H9 (cell line): Measurements from ENCODE around the gene WNT8A. TPM values are rescaled to one million over a fixed set of nuclear protein-coding genes. Genes with fewer than 3 reads are reported as not detected.
A peak's percentile ranks its signal among the peaks of the same experiment; 100 is the strongest.
"Not testable (repeated sequence)": the region's sequence is repeated elsewhere in the genome, so short reads cannot be mapped to it uniquely, and the experiment has no call there.

Experiments
- DNase-seq: peaks from one replicate; pipeline ENCODE4 v3.0.0-alpha.2; 2017
- H2AFZ ChIP-seq: one replicate; pipeline ENCODE4 v1.6.1; 2013; ENCODE audit warnings: mild to moderate bottlenecking, low read length, control low read depth, moderate library complexity
- H2AK5ac ChIP-seq: 2 replicates; pipeline ENCODE4 v1.6.1; 2013; ENCODE audit warnings: low read length, control low read depth, mixed read lengths; ENCODE audit not compliant: insufficient read length
- H2BK120ac ChIP-seq: one replicate; pipeline ENCODE4 v1.6.1; 2013; ENCODE audit warnings: low read depth, mild to moderate bottlenecking, low read length, control low read depth, inconsistent platforms; ENCODE audit not compliant: poor library complexity, severe bottlenecking
- H2BK12ac ChIP-seq: 2 replicates; pipeline ENCODE4 v1.6.1; 2013; ENCODE audit warnings: low read length, control low read depth, mixed read lengths, low read depth; ENCODE audit not compliant: insufficient read length
- H2BK15ac ChIP-seq: 2 replicates; pipeline ENCODE4 v1.6.1; 2013; ENCODE audit warnings: low read depth, low read length, control low read depth
- H2BK20ac ChIP-seq: one replicate; pipeline ENCODE4 v1.6.1; 2013; ENCODE audit warnings: low read depth, mild to moderate bottlenecking, low read length, control low read depth, inconsistent platforms; ENCODE audit not compliant: poor library complexity, severe bottlenecking
- H2BK5ac ChIP-seq: 2 replicates; pipeline ENCODE4 v1.6.1; 2013; ENCODE audit warnings: low read length, control low read depth, mixed read lengths; ENCODE audit not compliant: insufficient read length
- H3K14ac ChIP-seq: 2 replicates; pipeline ENCODE4 v1.6.1; 2013; ENCODE audit warnings: low read length, control low read depth; ENCODE audit not compliant: insufficient read depth
- H3K18ac ChIP-seq: 2 replicates; pipeline ENCODE4 v1.6.1; 2013; ENCODE audit warnings: low read depth, mild to moderate bottlenecking, mixed read lengths, low read length, control low read depth; ENCODE audit not compliant: insufficient read length
- H3K23ac ChIP-seq: 2 replicates; pipeline ENCODE4 v1.6.1; 2013; ENCODE audit warnings: low read length, control low read depth, mixed read lengths, low read depth; ENCODE audit not compliant: insufficient read length
- H3K23me2 ChIP-seq: 2 replicates; pipeline ENCODE4 v1.6.1; 2013; ENCODE audit warnings: low read depth, mild to moderate bottlenecking, mixed read lengths, low read length, control low read depth; ENCODE audit not compliant: insufficient read length, poor library complexity, severe bottlenecking
- H3K27ac ChIP-seq: 2 replicates; pipeline ENCODE4 v1.5.1; 2013; ENCODE audit warnings: low read length, control low read depth, mixed read lengths, low read depth; ENCODE audit not compliant: insufficient read length
- H3K27me3 ChIP-seq: 2 replicates; pipeline ENCODE4 v1.6.1; 2013; ENCODE audit warnings: low read length, control low read depth, inconsistent platforms; ENCODE audit not compliant: insufficient read depth
- H3K4ac ChIP-seq: 2 replicates; pipeline ENCODE4 v1.6.1; 2013; ENCODE audit warnings: low read depth, mild to moderate bottlenecking, control low read depth, inconsistent platforms, low read length, moderate library complexity
- H3K4me1 ChIP-seq: 2 replicates; pipeline ENCODE4 v1.6.1; 2013; ENCODE audit warnings: low read length, control low read depth, inconsistent platforms; ENCODE audit not compliant: insufficient read depth
- H3K4me2 ChIP-seq: 2 replicates; pipeline ENCODE4 v1.6.1; 2013; ENCODE audit warnings: low read length, control low read depth, mixed read lengths; ENCODE audit not compliant: insufficient read length, insufficient read depth
- H3K56ac ChIP-seq: 2 replicates; pipeline ENCODE4 v1.6.1; 2013; ENCODE audit warnings: low read depth, mild to moderate bottlenecking, mixed read lengths, low read length, control low read depth; ENCODE audit not compliant: insufficient read length
- H3K79me1 ChIP-seq: 2 replicates; pipeline ENCODE4 v1.6.1; 2013; ENCODE audit warnings: low read depth, mild to moderate bottlenecking, moderate library complexity, low read length, control low read depth, inconsistent platforms; ENCODE audit not compliant: insufficient read depth, poor library complexity, severe bottlenecking
- H3K79me2 ChIP-seq: 2 replicates; pipeline ENCODE4 v1.6.1; 2013; ENCODE audit warnings: low read length, control low read depth, inconsistent platforms; ENCODE audit not compliant: insufficient read depth
- H3K9ac ChIP-seq: 2 replicates; pipeline ENCODE4 v1.6.1; 2013; ENCODE audit warnings: low read length, control low read depth, mixed read lengths; ENCODE audit not compliant: insufficient read length; ENCODE audit errors: extremely low read depth
- H3K9me3 ChIP-seq: one replicate; pipeline ENCODE4 v1.6.1; 2013; ENCODE audit warnings: low read depth, low read length, inconsistent platforms; ENCODE audit not compliant: control insufficient read depth
- H3T11ph ChIP-seq: one replicate; pipeline ENCODE4 v1.6.1; 2013; ENCODE audit warnings: mild to moderate bottlenecking, low read length, control low read depth, inconsistent platforms
- H4K20me1 ChIP-seq: one replicate; pipeline ENCODE4 v1.6.1; 2013; ENCODE audit not compliant: control insufficient read depth, insufficient read length, insufficient read depth
- H4K5ac ChIP-seq: 2 replicates; pipeline ENCODE4 v1.6.1; 2013; ENCODE audit warnings: low read depth, mild to moderate bottlenecking, mixed read lengths, low read length, control low read depth; ENCODE audit not compliant: insufficient read length
- H4K8ac ChIP-seq: replicated peaks from 2 replicates; pipeline ENCODE4 v1.6.1; 2013; ENCODE audit warnings: low read length, control low read depth, mixed read lengths, low read depth; ENCODE audit not compliant: insufficient read length
- H4K91ac ChIP-seq: 2 replicates; pipeline ENCODE4 v1.6.1; 2013; ENCODE audit warnings: low read depth, mild to moderate bottlenecking, moderate library complexity, mixed read lengths, low read length, control low read depth; ENCODE audit not compliant: insufficient read length
- H3K27ac Mint-ChIP-seq, 3 experiments: 2 replicates in 2 of 3; 3 replicates in 1 of 3; pipeline ENCODE4 v1.8.0; 2020 to 2021; ENCODE audit warnings: mixed read lengths in 3 of 3, mild to moderate bottlenecking in 1 of 3, moderate library complexity in 1 of 3
- H3K27me3 Mint-ChIP-seq: 2 replicates; pipeline ENCODE4 v1.8.0; 2021; ENCODE audit warnings: low read depth, mild to moderate bottlenecking, moderate library complexity, mixed read lengths
- H3K36me3 Mint-ChIP-seq, 3 experiments: 2 replicates in 2 of 3; 3 replicates in 1 of 3; pipeline ENCODE4 v1.8.0; 2020 to 2021; ENCODE audit warnings: low read depth in 3 of 3, mixed read lengths in 3 of 3; ENCODE audit not compliant: insufficient read depth in 1 of 3
- H3K4me1 Mint-ChIP-seq, 2 experiments: 2 replicates each; pipeline ENCODE4 v1.8.0; 2020; ENCODE audit warnings: mixed read lengths in 2 of 2
- H3K4me3 Mint-ChIP-seq, 2 experiments: 2 replicates in 1 of 2; 3 replicates in 1 of 2; pipeline ENCODE4 v1.8.0; 2020 to 2021; ENCODE audit warnings: mild to moderate bottlenecking in 2 of 2, mixed read lengths in 2 of 2, moderate library complexity in 1 of 2
- H3K9me3 Mint-ChIP-seq, 2 experiments: 2 replicates in 1 of 2; 3 replicates in 1 of 2; pipeline ENCODE4 v1.8.0; 2020; ENCODE audit warnings: mild to moderate bottlenecking in 2 of 2, mixed read lengths in 2 of 2, moderate library complexity in 1 of 2
- CTCF ChIP-seq: fragments of 200-600 bp; sonication (generic); conservative IDR thresholded peaks from 3 replicates; pipeline ENCODE4 v1.8.0; 2021; ENCODE audit warnings: antibody characterized with exemption, mild to moderate bottlenecking
- WGBS: extraction: QIAGEN DNeasy Blood & Tissue Kit; methylation state at CpG from one replicate; pipeline ENCODE4 v1.1.7; 2013; ENCODE audit warnings: missing lambda C conversion rate, low lambda C conversion rate, mixed read lengths; ENCODE audit not compliant: insufficient read length; ENCODE audit errors: extremely low coverage; 5-methylcytosine and 5-hydroxymethylcytosine counted together
- total RNA-seq: library from RNA; stranded (reverse); gene quantifications from 2 replicates; pipeline ENCODE4 v1.2.1, GENCODE V29; 2021

Gene WNT8A
- total RNA-seq, 1 experiment from 2014 or later: 0.33 TPM

GRCh38 chr5:138068742-138069600 lies 14.9 kb upstream of the WNT8A start:
- peaks cover 5% of the 10 kb centered on the region for H3K27me3 Mint-ChIP-seq
- no peak overlapping the region for H2BK20ac ChIP-seq
- H2BK120ac ChIP-seq: no peak overlapping the region
- peaks cover 0 to 1% (median 0%) of the 10 kb centered on the region in 3 experiments; a peak in 2 of 7 replicates for H3K36me3 Mint-ChIP-seq
- H3K27ac Mint-ChIP-seq: no peak overlapping the region
- no peaks in the 10 kb centered on the region for H3K23me2 ChIP-seq
- no peak overlapping the region for H4K91ac ChIP-seq
- H3K18ac ChIP-seq: no peak overlapping the region
- no peaks in the 10 kb centered on the region for H3K27me3 ChIP-seq
- H2BK5ac ChIP-seq: no peak overlapping the region
- H3K23ac ChIP-seq: no peak overlapping the region
- no peak overlapping the region for H2BK15ac ChIP-seq
- DNase-seq: peak; percentile 77
- H4K5ac ChIP-seq: no peak overlapping the region
- H3K4ac ChIP-seq: no peak overlapping the region
- H3K4me1 ChIP-seq: no peaks in the 10 kb centered on the region
- no peak overlapping the region for H3K9ac ChIP-seq
- H4K20me1 ChIP-seq: no peaks in the 10 kb centered on the region
- H3T11ph ChIP-seq: no peak overlapping the region
- H3K9me3 ChIP-seq: no peaks in the 10 kb centered on the region
- H3K4me3 Mint-ChIP-seq: no peak overlapping the region
- no peak overlapping the region for H2BK12ac ChIP-seq
- no peaks in the 10 kb centered on the region for H3K79me1 ChIP-seq
- H3K4me2 ChIP-seq: no peak overlapping the region
- H3K9me3 Mint-ChIP-seq: peaks cover 4 to 7% of the 10 kb centered on the region in 2 experiments; a peak in 4 of 5 replicates
- no peak overlapping the region for H2AFZ ChIP-seq
- H3K27ac ChIP-seq: no peak overlapping the region
- H3K4me1 Mint-ChIP-seq: peaks cover 0 to 7% of the 10 kb centered on the region in 2 experiments; a peak in 3 of 4 replicates
- WGBS: no CpG with 5 or more reads among the region's 6 CpGs
- peak; percentile 87 for TF ChIP-seq CTCF
- no peak overlapping the region for H2AK5ac ChIP-seq
- H4K8ac ChIP-seq: no peak overlapping the region
- no peak overlapping the region for H3K56ac ChIP-seq
- no peak overlapping the region for H3K14ac ChIP-seq
- H3K79me2 ChIP-seq: no peaks in the 10 kb centered on the region

- not testable (repeated sequence) for H3K36me3 Mint-ChIP-seq, H2BK12ac ChIP-seq, H3T11ph ChIP-seq, H4K8ac ChIP-seq, H3K14ac ChIP-seq, H3K23ac ChIP-seq, H3K4ac ChIP-seq, H3K9me3 Mint-ChIP-seq, H2AFZ ChIP-seq, H3K9ac ChIP-seq, H2BK120ac ChIP-seq, H4K20me1 ChIP-seq, H3K23me2 ChIP-seq, H3K18ac ChIP-seq, H3K4me2 ChIP-seq, H3K27ac ChIP-seq, H3K9me3 ChIP-seq, H2BK20ac ChIP-seq, H3K56ac ChIP-seq, H2BK15ac ChIP-seq, DNase-seq, H3K27me3 Mint-ChIP-seq, H2AK5ac ChIP-seq, H3K4me1 Mint-ChIP-seq, H3K79me2 ChIP-seq, H3K27me3 ChIP-seq, H3K4me1 ChIP-seq, H4K5ac ChIP-seq, H4K91ac ChIP-seq, H3K79me1 ChIP-seq, H2BK5ac ChIP-seq
- Mint-ChIP-seq H3K27ac (peak overlapping the region in 1 of 3 experiments; percentile 74; a peak in 1 of 7 replicates), H3K4me3 (peak overlapping the region in 1 of 2 experiments; percentile 59; a peak in 2 of 5 replicates)
- no CpG with 5 or more reads among the region's 32 CpGs for WGBS
These were observed 13.8 kb upstream of the WNT8A start for GRCh38 chr5:138070026-138070425.
